Muscle layer of colon (tissue), 2 donors: Measurements from ENCODE around the gene ATG2A.
"Not testable (repeated sequence)": the region's sequence is repeated elsewhere in the genome, so short reads cannot be mapped to it uniquely, and the experiment has no call there.

Experiments
- H3K27ac ChIP-seq: one replicate; pipeline ENCODE4 v1.7.0; 2013; ENCODE audit warnings: low read depth, mild to moderate bottlenecking, low read length, moderate library complexity
- H3K27me3 ChIP-seq, 2 donors: one replicate each; pipeline ENCODE4 v1.7.0; 2013; ENCODE audit warnings: low read length in 2 of 2, mild to moderate bottlenecking in 2 of 2; ENCODE audit not compliant: insufficient read depth in 2 of 2, control insufficient read depth in 1 of 2
- H3K36me3 ChIP-seq: one replicate; pipeline ENCODE4 v1.7.0; 2013; ENCODE audit warnings: mild to moderate bottlenecking, low read length; ENCODE audit not compliant: insufficient read depth
- H3K4me1 ChIP-seq: one replicate; pipeline ENCODE4 v1.7.0; 2013; ENCODE audit warnings: mild to moderate bottlenecking, low read length; ENCODE audit not compliant: insufficient read depth
- H3K4me3 ChIP-seq, 2 donors: one replicate each; pipeline ENCODE4 v1.7.0; 2013; ENCODE audit warnings: low read length in 2 of 2, low read depth in 1 of 2, mild to moderate bottlenecking in 1 of 2, moderate library complexity in 1 of 2
- H3K9ac ChIP-seq: one replicate; pipeline ENCODE4 v1.7.0; 2013; ENCODE audit warnings: low read length
- H3K9me3 ChIP-seq: one replicate; pipeline ENCODE4 v1.7.0; 2013; ENCODE audit warnings: mild to moderate bottlenecking, low read length
- donor health status: abdominal sarcoma.
- donor health status: Adenocarcinoma of cecum.

The ATG2A gene

DNA sequence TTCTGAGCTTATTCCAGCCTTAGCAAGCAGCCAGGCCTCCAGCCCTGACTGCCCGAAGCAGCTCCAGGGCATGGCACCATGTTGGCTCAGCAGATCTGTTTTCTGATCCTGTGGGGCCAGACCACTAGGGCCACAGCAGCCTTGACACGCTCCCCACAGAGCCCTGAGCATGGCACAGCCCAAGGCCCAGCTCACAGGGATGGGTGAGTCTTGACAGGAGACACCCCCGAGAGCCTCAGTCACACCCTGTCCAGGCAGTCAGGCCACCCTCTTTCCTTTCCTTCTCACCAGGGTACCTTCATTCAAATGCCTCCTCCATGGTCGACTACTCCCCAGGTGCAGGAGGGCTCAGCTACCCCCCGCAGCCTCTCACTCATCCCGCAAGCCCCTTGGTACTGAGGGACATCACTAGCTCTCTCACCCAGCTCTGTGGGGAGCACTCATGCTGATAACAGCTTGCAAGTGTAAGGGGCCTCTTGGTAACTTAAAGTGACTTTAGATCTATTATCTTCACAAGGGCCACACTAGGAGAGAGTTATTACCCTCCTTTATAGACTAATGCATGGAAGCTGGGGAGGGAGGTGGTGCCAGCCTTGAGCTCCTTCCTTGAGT lies 68.7 kb downstream of the ATG2A start:
- Histone ChIP-seq H3K27ac (no peak overlapping the region), H3K36me3 (peaks cover 9% of the 10 kb centered on the region), H3K9ac (no peak overlapping the region), H3K4me1 (peaks cover 28% of the 10 kb centered on the region), H3K4me3 (no peak overlapping the region), H3K27me3 (peaks cover 0 to 4% of the 10 kb centered on the region in 2 donors), H3K9me3 (no peaks in the 10 kb centered on the region)

DNA sequence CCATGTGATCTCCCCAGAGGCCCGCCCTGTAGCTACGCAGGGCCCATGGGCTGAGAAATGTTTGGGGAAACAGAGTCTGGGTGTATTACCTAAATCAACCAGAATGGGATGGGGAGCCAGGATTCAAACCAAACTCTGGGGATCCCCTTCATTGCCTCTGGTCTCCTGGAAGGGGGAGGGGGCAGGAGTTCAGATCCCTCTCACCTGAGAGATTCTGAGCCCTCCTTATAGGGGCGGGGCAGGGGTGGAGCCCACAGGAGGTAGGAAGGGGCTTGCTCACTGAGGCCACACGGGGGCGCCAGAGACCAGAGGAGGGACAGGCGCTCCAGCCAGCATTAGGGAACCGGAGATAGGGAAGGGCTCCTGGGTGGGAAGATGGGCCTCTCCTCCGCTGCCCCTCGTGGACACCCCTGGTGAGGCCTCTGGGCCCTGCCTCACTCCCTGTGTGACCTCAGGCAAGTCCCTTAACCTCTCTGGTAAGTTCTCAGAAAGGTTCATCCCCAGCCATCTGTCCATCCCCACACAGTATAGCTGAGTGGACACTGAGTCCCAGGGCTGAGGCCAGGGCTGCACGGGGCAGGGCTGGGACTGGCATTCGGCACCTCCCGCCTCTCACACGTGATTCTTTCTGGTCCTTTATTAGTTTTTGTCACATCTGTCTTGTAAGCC lies 69.9 kb downstream of the ATG2A start:
- Histone ChIP-seq H3K4me3 (no peak overlapping the region), H3K9me3 (no peaks in the 10 kb centered on the region), H3K9ac (no peak overlapping the region), H3K27me3 (peaks cover 0 to 4% of the 10 kb centered on the region in 2 donors), H3K4me1 (peaks cover 26% of the 10 kb centered on the region), H3K36me3 (no peaks in the 10 kb centered on the region), H3K27ac (peak overlapping the region; percentile 42)

DNA sequence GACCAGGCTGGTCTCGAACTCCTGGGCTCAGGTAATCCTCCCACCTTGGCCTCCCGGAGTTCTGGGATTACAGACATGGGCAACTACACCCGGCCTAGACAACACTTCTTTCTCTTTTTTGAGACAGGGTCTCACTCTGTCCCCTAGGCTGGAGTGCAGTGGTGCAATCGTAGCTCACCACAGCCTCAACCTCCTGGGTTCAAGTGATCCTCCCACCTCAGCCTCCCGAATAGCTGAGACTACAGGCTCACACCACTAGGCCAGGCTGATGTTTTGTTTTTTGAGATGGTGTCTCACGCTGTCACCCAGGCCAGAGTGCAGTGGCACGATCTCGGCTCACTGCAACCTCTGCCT lies 71.3 kb downstream of the ATG2A start:
- not testable (repeated sequence) for H3K27me3 ChIP-seq, H3K4me3 ChIP-seq, H3K36me3 ChIP-seq, H3K27ac ChIP-seq, H3K9me3 ChIP-seq, H3K9ac ChIP-seq
- H3K4me1 ChIP-seq = peaks cover 26% of the 10 kb centered on the region

DNA sequence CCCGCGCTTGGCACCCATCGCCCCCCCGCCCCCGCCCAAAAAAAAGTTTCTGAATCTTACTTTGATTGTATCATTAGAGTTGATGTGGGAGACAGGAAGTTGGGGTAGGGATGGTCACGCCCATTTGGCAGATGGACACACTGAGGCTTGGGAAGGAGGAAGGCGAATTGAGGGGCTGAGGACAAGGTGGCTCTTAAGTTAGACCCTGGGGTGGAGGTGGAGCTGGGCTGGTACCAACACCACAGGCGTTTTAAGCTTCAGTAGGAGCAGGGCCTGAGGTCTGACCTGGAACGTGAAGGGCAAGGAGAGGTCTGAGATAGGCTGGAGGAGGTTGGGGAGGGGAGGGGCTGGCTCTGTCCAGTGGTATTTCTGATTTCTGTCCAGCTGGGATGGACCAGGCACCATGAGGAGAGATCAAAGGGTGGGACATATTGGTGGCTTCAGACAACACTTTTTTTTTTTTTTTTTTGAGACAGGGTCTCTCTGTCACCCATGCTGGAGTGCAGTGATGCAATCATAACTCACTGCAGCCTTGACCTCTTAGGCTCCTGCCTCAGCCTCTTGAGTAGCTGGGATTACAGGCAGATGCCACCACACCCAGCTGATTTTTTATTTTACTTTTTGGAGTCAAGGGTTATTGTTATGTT lies 71.8 kb downstream of the ATG2A start:
- Histone ChIP-seq H3K36me3 (no peaks in the 10 kb centered on the region), H3K9ac (no peak overlapping the region), H3K4me3 (no peak overlapping the region), H3K4me1 (peaks cover 24% of the 10 kb centered on the region), H3K27ac (no peak overlapping the region), H3K9me3 (no peaks in the 10 kb centered on the region), H3K27me3 (peaks cover 0 to 4% of the 10 kb centered on the region in 2 donors)
